Measurements from ENCODE around the gene AK9.

The AK9 gene

GRCh38 chr6:109510358-109510757 lies 180.6 kb downstream of the AK9 start:
- Histone ChIP-seq H3K27me3 (ENCODE audit: low read depth) (0 out of 2 replicates have a peak, but pooled peaks cover 2% of the 10 kb centered on the region), H3K4me1 (peaks cover 31% of the 10 kb centered on the region)
- in situ Hi-C loops (cut with MboI; ENCODE audit: low sequenced_read_pairs) = no loop called here

GRCh38 chr6:109508166-109508860 lies 182.7 kb downstream of the AK9 start:
- H3K27me3 ChIP-seq (ENCODE audit: low read depth) = peaks cover 5% of the 10 kb centered on the region; the same call in 1 of the 2 replicates
- peaks cover 24% of the 10 kb centered on the region for H3K4me1 ChIP-seq
- H3K9me3 ChIP-seq = peaks cover 2% of the 10 kb centered on the region; the same call in 1 of the 2 replicates
- in situ Hi-C loops (cut with MboI; ENCODE audit: low sequenced_read_pairs) = no loop called here
- DNase-seq (ENCODE audit: low spot score in 2 of 2) = peak; percentile 20 to 81
- no peak overlapping the region for H3K4me3 ChIP-seq
- no peaks in the 10 kb centered on the region for H3K36me3 ChIP-seq (replicated peaks)

More at GRCh38 chr6:109510358-109510757, 180.6 kb downstream of the AK9 start:
- no peak overlapping the region for H3K4me3 ChIP-seq
- no peak for DNase-seq (ENCODE audit: low spot score in 2 of 2)
- H3K9me3 ChIP-seq = peaks cover 2% of the 10 kb centered on the region; the same call in 1 of the 2 replicates
- no peaks in the 10 kb centered on the region for H3K36me3 ChIP-seq (replicated peaks)

- H3K9me3 ChIP-seq = peaks cover 2% of the 10 kb centered on the region; the same call in 1 of the 2 replicates
- in situ Hi-C loops (cut with MboI; ENCODE audit: low sequenced_read_pairs) = no loop called here
- H3K4me1 ChIP-seq = peaks cover 18% of the 10 kb centered on the region
- no peak overlapping the region for H3K4me3 ChIP-seq
- no peak for DNase-seq (ENCODE audit: low spot score in 2 of 2)
- no peaks in the 10 kb centered on the region for H3K36me3 ChIP-seq (replicated peaks)
- peaks cover 8% of the 10 kb centered on the region for H3K27me3 ChIP-seq (ENCODE audit: low read depth)
These were observed 183.4 kb downstream of the AK9 start for GRCh38 chr6:109507490-109508072.

GRCh38 chr6:109506841-109507240 lies 184.2 kb downstream of the AK9 start:
- peaks cover 15% of the 10 kb centered on the region for H3K4me1 ChIP-seq

GRCh38 chr6:109506314-109506713 lies 184.7 kb downstream of the AK9 start:
- in situ Hi-C loops (cut with MboI; ENCODE audit: low sequenced_read_pairs) = no loop called here
- peaks cover 15% of the 10 kb centered on the region for H3K4me1 ChIP-seq
- H3K9me3 ChIP-seq = peaks cover 2% of the 10 kb centered on the region; the same call in 1 of the 2 replicates
- DNase-seq (ENCODE audit: low spot score in 2 of 2) = no peak
- no peak overlapping the region for H3K4me3 ChIP-seq
- no peaks in the 10 kb centered on the region for H3K36me3 ChIP-seq (replicated peaks)
- peaks cover 8% of the 10 kb centered on the region for H3K27me3 ChIP-seq (ENCODE audit: low read depth)

More at GRCh38 chr6:109506841-109507240, 184.2 kb downstream of the AK9 start:
- Histone ChIP-seq H3K4me3 (no peak overlapping the region), H3K9me3 (peaks cover 2% of the 10 kb centered on the region; the same call in 1 of the 2 replicates), H3K36me3 (replicated peaks) (no peaks in the 10 kb centered on the region), H3K27me3 (ENCODE audit: low read depth) (peaks cover 8% of the 10 kb centered on the region)
- in situ Hi-C loops (cut with MboI; ENCODE audit: low sequenced_read_pairs) = no loop called here
- DNase-seq (ENCODE audit: low spot score in 2 of 2) = no peak

GRCh38 chr6:109503327-109504224 lies 187.4 kb downstream of the AK9 start:
- in situ Hi-C loops (cut with MboI; ENCODE audit: low sequenced_read_pairs) = no loop called here
- no peak overlapping the region for H3K4me3 ChIP-seq
- no peak for DNase-seq (ENCODE audit: low spot score in 2 of 2)
- peaks cover 14% of the 10 kb centered on the region for H3K4me1 ChIP-seq
- no peaks in the 10 kb centered on the region for H3K9me3 ChIP-seq
- H3K27me3 ChIP-seq (ENCODE audit: low read depth) = peaks cover 8% of the 10 kb centered on the region
- no peaks in the 10 kb centered on the region for H3K36me3 ChIP-seq (replicated peaks)

- in situ Hi-C loops (cut with MboI; ENCODE audit: low sequenced_read_pairs) = no loop called here
- H3K27me3 ChIP-seq (ENCODE audit: low read depth) = peaks cover 13% of the 10 kb centered on the region
- no peak overlapping the region for H3K4me3 ChIP-seq
- no peak for DNase-seq (ENCODE audit: low spot score in 2 of 2)
- H3K9me3 ChIP-seq = no peaks in the 10 kb centered on the region
- H3K4me1 ChIP-seq = no peaks in the 10 kb centered on the region
- no peaks in the 10 kb centered on the region for H3K36me3 ChIP-seq (replicated peaks)
These were observed 192.1 kb downstream of the AK9 start for GRCh38 chr6:109498936-109499335.

- no peaks in the 10 kb centered on the region for H3K36me3 ChIP-seq (replicated peaks)
- no peaks in the 10 kb centered on the region for H3K4me1 ChIP-seq
- in situ Hi-C loops (cut with MboI; ENCODE audit: low sequenced_read_pairs) = no loop called here
- H3K4me3 ChIP-seq = no peak overlapping the region
- DNase-seq (ENCODE audit: low spot score in 2 of 2) = no peak
- peaks cover 17% of the 10 kb centered on the region for H3K27me3 ChIP-seq (ENCODE audit: low read depth)
- H3K9me3 ChIP-seq = no peaks in the 10 kb centered on the region
These were observed 192.9 kb downstream of the AK9 start for GRCh38 chr6:109498052-109498451.

- Histone ChIP-seq H3K27me3 (ENCODE audit: low read depth) (peaks cover 15% of the 10 kb centered on the region), H3K4me1 (no peaks in the 10 kb centered on the region), H3K36me3 (replicated peaks) (no peaks in the 10 kb centered on the region), H3K9me3 (no peaks in the 10 kb centered on the region), H3K4me3 (no peak overlapping the region)
- DNase-seq (ENCODE audit: low spot score in 2 of 2) = no peak
- in situ Hi-C loops (cut with MboI; ENCODE audit: low sequenced_read_pairs) = no loop called here
These were observed 194.8 kb downstream of the AK9 start for GRCh38 chr6:109496036-109496772.

GRCh38 chr6:109493865-109494264 lies 197.1 kb downstream of the AK9 start:
- Histone ChIP-seq H3K4me3 (no peak overlapping the region), H3K4me1 (no peaks in the 10 kb centered on the region), H3K9me3 (no peaks in the 10 kb centered on the region), H3K27me3 (ENCODE audit: low read depth) (peaks cover 15% of the 10 kb centered on the region), H3K36me3 (replicated peaks) (no peaks in the 10 kb centered on the region)
- in situ Hi-C loops (cut with MboI; ENCODE audit: low sequenced_read_pairs) = no loop called here
- DNase-seq (ENCODE audit: low spot score in 2 of 2) = no peak

GRCh38 chr6:109491207-109491938 lies 199.6 kb downstream of the AK9 start:
- no peaks in the 10 kb centered on the region for H3K9me3 ChIP-seq
- H3K27me3 ChIP-seq (ENCODE audit: low read depth) = peaks cover 15% of the 10 kb centered on the region
- in situ Hi-C loops (cut with MboI; ENCODE audit: low sequenced_read_pairs) = no loop called here
- DNase-seq (ENCODE audit: low spot score in 2 of 2) = no peak
- H3K4me3 ChIP-seq = no peak overlapping the region
- no peaks in the 10 kb centered on the region for H3K36me3 ChIP-seq (replicated peaks)
- no peaks in the 10 kb centered on the region for H3K4me1 ChIP-seq

GRCh38 chr6:109490713-109491112 lies 200.3 kb downstream of the AK9 start:
- H3K4me3 ChIP-seq = no peak overlapping the region
- in situ Hi-C loops (cut with MboI; ENCODE audit: low sequenced_read_pairs) = no loop called here

GRCh38 chr6:109488001-109488400 lies 203.0 kb downstream of the AK9 start:
- Histone ChIP-seq H3K9me3 (no peaks in the 10 kb centered on the region), H3K4me3 (no peak overlapping the region), H3K36me3 (replicated peaks) (no peaks in the 10 kb centered on the region), H3K4me1 (peaks cover 4% of the 10 kb centered on the region), H3K27me3 (ENCODE audit: low read depth) (no peaks in the 10 kb centered on the region)
- DNase-seq (ENCODE audit: low spot score in 2 of 2) = no peak
- in situ Hi-C loops (cut with MboI; ENCODE audit: low sequenced_read_pairs) = no loop called here

More at GRCh38 chr6:109490713-109491112, 200.3 kb downstream of the AK9 start:
- no peaks in the 10 kb centered on the region for H3K36me3 ChIP-seq (replicated peaks)
- no peaks in the 10 kb centered on the region for H3K4me1 ChIP-seq
- DNase-seq (ENCODE audit: low spot score in 2 of 2) = no peak
- H3K9me3 ChIP-seq = no peaks in the 10 kb centered on the region
- H3K27me3 ChIP-seq (ENCODE audit: low read depth) = peaks cover 15% of the 10 kb centered on the region

Measured in HAP-1 (cell line).